ENCODE data around the gene SCN3A.

DNA sequence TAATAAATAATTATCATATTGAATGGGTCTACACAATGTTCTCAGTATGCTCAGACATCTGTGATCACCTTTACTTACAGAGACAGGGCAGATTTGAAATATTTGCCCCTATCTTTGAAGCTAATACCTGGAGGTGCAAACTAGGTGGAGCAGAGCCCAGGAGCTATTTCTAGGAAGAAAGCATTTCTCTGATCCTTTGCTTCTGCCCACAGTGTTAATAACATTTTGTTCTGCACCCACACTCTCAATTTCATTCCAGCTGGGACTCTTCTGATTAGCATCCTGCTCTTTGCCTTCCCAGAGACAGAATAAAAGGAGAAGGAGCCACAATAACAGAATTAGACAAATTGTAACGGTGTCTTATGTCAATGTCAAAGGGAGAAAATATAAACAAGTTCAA is 23.7 kb upstream of the SCN3A start:
- TF ChIP-seq, protein P1, sequence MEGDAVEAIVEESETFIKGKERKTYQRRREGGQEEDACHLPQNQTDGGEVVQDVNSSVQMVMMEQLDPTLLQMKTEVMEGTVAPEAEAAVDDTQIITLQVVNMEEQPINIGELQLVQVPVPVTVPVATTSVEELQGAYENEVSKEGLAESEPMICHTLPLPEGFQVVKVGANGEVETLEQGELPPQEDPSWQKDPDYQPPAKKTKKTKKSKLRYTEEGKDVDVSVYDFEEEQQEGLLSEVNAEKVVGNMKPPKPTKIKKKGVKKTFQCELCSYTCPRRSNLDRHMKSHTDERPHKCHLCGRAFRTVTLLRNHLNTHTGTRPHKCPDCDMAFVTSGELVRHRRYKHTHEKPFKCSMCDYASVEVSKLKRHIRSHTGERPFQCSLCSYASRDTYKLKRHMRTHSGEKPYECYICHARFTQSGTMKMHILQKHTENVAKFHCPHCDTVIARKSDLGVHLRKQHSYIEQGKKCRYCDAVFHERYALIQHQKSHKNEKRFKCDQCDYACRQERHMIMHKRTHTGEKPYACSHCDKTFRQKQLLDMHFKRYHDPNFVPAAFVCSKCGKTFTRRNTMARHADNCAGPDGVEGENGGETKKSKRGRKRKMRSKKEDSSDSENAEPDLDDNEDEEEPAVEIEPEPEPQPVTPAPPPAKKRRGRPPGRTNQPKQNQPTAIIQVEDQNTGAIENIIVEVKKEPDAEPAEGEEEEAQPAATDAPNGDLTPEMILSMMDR (IDR thresholded peaks at IDR 0.05): no peak
- TF ChIP-seq POLR2A (IDR thresholded peaks at IDR 0.05): no peak
- TF ChIP-seq POLR2AphosphoS5 (IDR thresholded peaks at IDR 0.05): no peak
- TF ChIP-seq EP300 (IDR thresholded peaks at IDR 0.05): no peak
